Loucy (cell line): ENCODE data around the gene SPATA9.

Source experiments
- CTCF ChIP-seq: fragments of 200-600 bp; sonication (generic); conservative IDR thresholded peaks from 2 replicates; pipeline ENCODE4 v1.5.1; 2014; ENCODE audit warnings: mild to moderate bottlenecking, antibody characterized with exemption, low read length
- EZH2phosphoT487 ChIP-seq: fragments of 200-600 bp; IDR thresholded peaks from 2 replicates; pipeline ENCODE4 v1.6.1; 2018; ENCODE audit warnings: antibody characterized with exemption, mild to moderate bottlenecking, moderate library complexity, borderline replicate concordance

GRCh38 chr5:95669985-95670384 is 12.8 kb downstream of the SPATA9 start:
- TF ChIP-seq CTCF = no peak
- TF ChIP-seq EZH2phosphoT487 = no peak
